ENCODE data around the gene MRPL12. TPM values are rescaled to one million over a fixed set of nuclear protein-coding genes. Genes with fewer than 3 reads are reported as not detected.
A peak's percentile ranks its signal among the peaks of the same experiment; 100 is the strongest.

Gene MRPL12
- total RNA-seq, 1 donor = 11.6 TPM

DNA sequence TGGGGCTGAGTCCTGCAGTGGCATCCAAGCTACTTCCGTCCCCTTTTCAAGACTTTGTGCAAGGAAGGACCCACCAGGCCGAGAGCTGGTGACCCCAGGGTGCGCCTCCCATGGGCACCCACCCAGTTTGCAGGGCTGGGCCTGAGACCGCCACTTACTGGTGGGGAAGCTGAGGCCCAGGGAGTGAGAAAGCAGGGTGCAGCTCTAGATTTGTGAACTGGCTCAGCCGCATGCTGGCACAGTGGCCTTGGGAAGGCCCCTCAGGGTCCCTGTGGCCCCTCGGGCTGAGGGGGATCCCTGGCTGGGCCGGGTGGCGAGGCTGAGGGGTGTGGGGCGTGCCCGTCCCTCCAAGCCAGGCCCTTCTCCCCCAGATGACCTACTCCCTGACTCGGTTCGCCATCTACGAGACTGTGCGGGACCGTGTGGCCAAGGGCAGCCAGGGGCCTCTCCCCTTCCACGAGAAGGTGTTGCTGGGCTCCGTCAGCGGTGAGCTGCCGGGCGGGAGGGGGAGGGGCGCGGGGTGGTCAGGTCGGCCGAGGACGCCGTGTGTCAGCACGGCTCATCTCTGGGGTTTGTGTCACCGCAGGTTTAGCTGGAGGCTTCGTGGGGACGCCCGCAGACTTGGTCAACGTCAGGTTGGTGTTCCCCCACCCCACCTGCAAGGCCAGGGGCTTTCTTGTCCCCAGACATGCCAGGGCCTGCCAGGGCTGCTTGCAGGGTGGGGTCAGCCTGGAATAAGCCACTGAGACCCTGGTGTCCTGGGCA is 12.1 kb downstream of the MRPL12 start:
- no peak for DNase-seq (ENCODE audit: low read depth in 2 of 3, low spot score in 2 of 3)

DNA sequence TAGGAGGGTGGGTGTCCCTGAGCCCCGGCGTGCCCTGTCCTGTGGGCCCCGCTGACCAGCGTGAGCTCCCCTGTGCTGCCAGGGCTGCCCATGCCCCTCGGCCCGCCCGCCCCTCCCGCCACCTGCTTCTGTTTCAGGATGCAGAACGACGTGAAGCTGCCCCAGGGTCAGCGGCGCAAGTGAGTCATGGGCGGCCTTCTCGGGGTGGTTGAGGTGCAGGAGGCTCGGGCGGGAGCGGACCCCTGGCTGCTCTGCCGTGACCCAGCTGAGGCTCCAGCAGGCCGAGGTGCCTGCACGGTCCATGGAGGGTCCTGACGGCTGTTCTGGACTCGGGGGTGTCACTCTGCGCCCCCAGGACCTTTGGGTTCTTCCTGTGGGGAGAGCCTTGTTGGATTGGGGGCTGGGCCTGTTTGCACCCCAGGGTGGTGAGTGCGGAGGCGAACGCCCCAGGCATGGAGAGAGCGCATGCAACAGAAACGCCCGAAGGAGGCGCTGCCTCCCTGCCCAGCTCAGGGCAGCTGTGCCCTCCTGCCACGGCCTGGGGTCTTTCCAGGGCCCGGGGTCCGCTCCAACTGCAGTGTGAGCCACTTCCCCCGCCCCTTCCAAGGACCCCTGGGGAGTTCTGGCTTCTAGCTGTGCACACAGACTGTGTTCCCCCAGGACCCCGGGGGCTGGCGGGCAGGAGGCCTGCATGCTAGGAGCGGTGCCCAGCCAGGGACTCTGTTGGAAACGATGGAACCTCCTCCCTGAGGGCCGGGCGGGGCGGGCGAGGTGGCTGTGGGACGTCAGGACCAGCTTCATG is 12.9 kb downstream of the MRPL12 start:
- no peak for DNase-seq (ENCODE audit: low read depth in 2 of 3, low spot score in 2 of 3)

DNA sequence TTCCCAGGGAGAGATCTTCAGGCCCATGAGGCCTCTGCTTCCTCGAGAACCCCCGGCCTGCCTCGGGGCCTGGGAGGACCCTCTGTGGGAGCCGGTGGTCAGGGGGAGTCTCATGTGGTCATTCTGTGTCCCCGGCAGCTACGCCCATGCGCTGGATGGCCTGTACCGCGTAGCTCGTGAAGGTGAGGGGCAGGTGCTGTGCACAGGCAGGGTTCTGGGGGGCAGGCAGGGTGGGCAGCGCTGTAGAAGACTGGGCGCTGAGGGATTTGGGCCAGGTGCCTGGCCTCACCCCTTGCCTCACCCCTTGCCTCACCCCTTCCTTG is 13.5 kb downstream of the MRPL12 start:
- DNase-seq (ENCODE audit: low read depth in 2 of 3, low spot score in 2 of 3) = no peak

DNA sequence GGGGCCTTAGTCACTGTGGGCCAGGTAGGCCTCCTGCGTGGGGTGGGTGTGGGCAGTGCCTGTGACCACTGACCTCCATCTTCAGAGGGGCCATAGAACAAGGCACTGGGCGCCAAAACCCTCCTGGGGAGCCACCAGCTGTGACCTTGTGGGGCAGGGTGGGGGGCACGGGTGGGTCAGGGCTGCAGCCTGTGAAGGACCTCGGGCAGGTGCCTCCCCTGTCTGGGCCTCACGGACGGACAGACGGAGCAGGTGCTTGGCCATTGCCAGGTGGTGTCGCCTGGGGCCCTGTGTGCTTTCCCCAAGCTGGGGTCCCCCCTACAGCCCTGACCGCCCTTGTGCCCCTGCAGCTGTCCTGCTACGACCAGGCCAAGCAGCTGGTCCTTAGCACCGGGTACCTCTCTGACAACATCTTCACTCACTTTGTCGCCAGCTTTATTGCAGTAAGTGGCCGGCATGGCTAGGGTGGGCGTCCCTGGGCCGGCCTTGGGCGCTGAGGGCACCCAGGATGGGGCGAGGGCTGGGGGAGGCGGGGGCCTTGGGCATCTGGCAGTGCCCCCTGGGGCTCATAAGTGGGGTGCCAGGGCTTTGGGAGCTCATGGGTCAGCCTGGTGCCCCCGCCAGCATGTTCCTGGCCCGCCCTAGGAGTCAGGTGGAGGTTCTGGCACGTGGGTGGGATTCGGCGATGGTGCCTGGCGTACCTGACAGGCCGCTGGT is 14.0 kb downstream of the MRPL12 start:
- no peak for DNase-seq (ENCODE audit: low read depth in 2 of 3, low spot score in 2 of 3)

DNA sequence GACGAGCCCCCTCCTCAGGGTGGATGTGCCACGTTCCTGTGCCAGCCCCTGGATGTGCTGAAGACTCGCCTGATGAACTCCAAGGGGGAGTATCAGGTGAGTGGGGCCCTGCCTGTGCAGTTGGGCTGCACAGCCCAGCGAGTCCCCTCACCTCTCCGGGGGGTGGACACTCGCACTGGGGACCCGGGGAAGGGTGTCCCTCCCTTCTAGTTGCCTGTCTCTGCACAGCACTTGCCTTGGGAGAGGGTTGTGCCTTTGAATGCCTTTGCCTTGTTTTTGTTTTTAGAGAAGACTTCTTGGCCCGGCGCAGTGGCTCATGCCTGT is 14.6 kb downstream of the MRPL12 start:
- no peak for DNase-seq (ENCODE audit: low read depth in 2 of 3, low spot score in 2 of 3)

DNA sequence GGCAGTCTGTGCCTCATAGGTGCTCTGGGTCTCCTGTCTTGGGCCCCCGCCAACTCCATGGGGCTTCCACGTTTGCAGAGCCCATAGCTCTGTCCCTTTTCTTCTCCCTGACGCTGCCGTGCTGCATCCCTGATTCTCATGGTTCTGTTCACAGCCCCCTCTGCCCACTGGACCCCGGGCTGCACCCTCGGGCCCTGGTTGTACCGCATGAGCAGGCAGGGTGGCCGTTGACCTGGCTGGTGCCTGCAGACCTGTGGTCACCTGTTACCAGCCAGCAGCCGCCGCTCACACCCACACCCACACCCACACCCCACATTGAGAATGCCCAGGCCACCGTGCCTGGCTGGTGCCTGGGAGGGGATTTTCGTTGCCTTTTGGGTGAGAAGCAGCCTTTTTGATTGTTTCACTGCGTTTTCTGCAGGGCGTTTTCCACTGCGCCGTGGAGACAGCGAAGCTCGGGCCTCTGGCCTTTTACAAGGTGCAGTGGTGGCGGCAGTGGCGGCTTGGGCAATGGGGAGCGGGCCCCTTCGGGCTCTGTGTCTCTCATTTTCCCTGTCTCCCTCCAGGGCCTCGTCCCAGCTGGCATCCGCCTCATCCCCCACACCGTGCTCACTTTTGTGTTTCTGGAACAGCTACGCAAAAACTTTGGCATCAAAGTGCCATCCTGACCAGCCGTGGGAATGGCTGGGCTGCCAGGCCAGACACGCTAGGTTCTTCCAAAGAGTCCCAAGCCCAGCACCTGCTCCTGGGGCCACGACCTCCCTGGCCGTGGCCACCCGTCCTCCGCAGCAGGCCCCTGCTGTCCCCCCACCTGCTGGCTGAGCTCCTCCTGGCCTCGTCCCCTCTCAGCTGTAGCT is 16.5 kb downstream of the MRPL12 start:
- no peak for DNase-seq (ENCODE audit: low read depth in 2 of 3, low spot score in 2 of 3)

DNA sequence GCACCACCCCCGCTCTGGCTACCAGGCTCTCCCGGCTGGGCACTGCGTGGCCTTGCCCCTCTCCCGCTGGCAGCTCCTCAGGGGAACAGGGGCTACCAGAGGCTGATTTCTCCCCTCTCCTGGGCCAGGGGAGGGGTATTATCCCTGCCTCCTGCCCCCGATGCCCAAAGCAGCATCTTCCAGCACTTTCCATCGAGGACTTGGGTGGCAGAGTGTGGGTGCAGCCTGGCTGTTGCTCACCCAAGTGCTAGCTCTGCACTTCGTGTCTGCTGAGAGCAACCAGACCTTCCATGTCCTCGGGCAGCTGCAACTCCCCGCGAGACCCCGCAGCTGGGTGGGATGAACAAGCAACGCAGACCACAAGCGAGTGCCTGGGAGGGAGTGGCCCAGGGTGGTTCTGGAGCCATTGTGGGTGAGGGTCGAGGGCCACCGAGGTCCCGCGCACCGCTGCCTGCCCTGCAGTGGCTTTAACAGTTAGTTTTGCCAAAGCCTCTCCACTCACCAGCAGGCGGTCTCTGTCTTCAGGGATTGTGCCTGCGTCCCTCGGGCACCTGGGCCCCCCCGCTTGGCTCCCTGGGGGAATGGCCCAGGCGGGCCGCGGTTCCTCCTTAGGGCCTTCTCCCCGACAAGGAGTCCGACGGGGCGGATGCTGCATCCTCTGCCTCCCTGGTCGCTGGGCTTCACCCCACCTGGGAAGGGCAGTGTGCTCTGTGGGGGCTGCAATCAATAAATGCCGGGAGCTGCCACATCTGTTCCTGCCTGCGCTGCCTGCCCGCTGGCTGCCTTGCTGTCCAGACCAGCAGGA is 17.3 kb downstream of the MRPL12 start:
- DNase-seq (ENCODE audit: low read depth in 2 of 3, low spot score in 2 of 3) = no peak

DNA sequence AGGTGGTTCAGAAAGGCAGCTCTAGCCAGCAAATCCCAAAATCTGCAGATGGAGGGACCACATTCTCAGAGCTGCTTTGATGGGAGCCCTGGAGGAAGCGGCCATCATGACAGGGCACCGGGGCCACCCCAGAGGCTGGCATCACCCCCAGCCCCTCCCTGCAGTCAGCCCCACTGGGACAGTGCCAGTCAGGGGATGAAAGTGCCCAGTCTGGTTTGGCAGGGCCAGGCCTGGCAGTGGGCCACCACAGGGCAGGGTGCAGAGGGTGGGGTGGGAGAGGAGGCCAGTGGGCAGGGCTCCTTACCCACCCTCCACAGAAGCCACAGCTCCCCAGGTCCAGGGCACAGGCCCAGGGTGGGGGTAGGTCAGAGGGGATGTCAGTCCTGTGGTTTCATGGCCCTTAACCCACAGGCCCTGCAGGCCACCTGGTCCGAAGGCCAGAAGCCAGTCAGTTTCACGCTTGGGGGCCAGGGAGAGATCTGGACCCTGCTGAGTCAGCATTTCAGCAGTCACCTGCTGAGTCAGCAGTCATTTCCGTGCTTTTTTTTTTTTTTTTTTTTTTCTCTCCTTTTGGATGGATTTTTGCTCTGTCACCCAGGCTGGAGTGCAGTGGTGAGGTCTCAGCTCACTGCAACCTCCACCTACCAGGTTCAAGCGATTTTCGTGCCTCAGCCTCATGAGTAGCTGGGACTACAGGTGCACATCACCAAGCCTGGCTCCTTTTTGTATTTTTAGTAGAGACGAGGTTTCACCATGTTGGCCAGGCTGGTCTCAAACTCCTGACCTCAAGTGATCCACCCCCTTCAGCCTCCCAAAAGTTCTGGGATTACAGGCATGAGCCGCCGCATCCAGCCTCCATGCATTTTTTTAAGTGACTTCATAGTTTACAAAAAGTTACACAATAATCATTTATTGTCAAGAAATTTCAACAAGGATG is 19.3 kb downstream of the MRPL12 start:
- peak in 2 of 3 donors; percentile 58 to 66 for DNase-seq (ENCODE audit: low read depth in 2 of 3, low spot score in 2 of 3)

DNA sequence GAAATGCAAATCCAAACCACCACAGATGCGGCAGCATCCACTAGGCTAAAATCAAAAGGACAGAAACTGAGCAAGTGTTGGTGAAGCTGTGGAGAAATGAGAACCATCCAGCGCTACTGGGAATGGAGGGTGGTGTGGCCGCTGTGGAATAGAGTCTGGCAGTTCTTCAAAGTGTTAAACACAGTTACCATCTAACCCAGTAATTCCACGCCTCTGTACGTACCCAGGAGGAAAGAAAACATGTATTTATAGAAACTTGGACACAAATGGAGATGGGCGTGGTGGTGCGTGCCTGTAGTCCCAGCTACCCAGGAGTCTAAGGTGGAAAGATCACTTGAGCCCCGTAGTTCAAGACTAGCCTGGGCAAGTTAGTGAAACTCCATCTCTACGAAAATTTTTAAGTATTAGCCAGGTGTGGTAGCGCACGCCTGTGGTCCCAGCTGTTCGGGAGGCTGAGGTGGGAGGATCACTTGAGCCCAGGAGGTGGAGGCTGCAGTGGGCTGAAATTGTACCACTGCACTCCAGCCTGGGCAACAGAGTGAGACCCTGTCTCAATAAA is 20.6 kb downstream of the MRPL12 start:
- DNase-seq (ENCODE audit: low read depth in 2 of 3, low spot score in 2 of 3) = no peak

DNA sequence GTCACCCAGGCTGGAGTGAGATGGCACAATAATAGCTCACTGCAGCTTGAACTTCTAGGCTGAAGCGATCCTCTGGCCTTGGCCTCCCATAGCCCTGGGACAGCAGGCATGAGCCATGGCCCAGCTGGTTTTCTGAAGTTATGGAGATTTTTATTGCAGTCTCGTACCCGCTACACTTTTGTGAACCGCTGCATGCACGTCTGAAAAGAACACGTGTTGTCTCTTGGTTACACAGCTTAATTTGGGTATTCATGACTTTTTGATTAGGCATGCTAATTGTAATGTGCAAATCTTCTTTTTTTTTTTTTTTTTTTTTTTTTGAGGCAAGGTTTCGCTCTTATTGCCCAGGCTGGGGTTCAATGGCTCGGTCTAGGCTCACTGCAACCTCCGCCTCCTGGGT is 22.3 kb downstream of the MRPL12 start:
- DNase-seq (ENCODE audit: low read depth in 2 of 3, low spot score in 2 of 3) = no peak

DNA sequence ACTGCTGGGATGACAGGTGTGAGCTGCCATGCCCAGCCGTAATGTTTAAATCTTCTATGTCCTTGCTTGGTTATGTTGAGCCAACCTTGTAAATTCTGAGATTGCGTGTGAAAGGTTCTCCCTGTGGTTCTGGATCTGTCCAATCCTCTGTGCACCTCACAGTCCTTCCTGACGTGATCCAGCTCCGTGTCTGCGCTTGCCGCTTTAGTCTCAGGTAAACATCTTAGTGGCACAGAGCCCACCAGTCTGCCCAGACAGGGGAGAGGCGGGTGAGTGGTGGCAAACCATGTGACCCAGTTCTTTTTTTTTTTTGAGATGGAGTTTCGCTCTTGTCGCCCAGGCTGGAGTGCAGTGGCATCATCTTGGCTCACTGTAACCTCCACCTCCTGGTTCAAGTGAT is 22.8 kb downstream of the MRPL12 start:
- DNase-seq (ENCODE audit: low read depth in 2 of 3, low spot score in 2 of 3) = no peak

DNA sequence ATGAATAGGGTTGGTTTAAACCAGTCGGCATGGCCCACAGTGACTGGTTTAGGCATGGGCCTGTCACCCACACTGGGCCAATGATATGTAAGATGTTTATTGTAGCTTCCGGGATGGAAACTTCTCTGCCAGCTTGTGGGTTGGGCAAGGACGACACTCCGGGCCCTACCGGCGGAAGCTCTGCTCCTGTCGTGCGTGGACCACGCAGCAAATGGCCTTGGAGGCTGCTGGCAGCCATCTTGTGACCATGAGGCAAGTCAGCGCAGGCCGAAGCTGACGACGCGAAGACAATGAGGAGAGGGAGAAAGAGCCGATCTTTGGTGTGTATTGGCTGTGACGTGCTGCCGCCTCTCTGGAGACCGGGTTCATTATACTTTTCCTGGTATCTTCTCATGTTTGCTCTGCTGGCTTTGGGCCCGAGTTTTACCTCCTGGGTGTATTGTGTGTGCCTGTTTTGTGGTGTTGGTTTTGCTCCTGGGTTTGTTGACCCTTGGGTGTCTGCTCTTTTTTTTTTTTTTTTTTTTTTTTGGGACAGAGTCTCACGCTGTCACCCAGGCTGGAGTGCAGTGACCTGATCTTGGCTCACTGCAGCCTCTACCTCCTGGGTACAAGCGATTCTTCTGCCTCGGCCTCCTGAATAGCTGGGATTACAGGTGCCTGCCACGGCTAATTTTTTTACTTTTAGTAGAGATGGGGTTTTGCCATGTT is 24.3 kb downstream of the MRPL12 start:
- DNase-seq (ENCODE audit: low read depth in 2 of 3, low spot score in 2 of 3) = no peak

DNA sequence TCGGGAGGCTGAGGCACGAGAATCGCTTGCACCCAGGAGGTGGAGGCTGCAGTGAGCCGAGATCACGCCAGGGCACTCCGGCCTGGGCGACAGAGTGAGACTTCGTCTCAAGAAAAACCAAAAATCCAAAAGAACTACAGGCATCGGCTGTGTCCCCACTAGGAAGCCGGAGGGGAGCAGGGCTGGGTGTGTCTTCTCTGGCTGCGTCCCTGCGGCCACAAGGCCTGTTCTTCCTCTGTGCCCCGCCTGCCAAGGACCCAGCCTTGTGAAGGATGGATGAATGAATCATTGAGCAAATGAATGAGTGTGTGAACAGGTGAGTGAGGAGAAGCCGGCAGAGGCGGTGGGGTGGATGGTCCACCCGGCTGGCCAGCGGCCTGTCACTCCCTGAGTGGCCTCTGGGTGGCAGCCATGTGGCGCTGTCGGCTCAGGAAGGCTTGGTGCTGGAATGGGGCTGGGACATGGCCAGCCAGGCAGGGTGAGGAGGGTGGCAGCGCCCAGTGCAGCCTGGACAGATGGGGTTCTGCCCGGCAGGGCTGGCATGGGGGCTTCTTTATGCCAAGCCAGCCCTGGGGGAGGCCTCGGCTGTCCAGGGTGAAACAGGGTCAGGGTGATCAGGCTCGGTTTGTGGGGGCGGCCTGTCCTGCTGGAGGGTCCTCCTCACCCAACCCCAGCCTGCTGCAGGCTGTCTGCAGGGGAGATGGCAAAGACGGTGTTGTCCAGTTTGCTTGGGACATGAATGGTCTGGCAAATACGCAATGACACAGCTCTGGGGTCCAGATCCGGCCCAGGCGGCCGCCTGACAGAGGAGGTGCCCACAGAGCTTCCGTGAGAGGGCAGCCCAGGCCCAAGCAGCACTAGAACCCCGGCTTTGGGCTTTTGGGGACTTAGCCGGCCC is 30.6 kb downstream of the MRPL12 start:
- DNase-seq (ENCODE audit: low read depth in 2 of 3, low spot score in 2 of 3) = peak in 2 of 3 donors; percentile 53 to 65

DNA sequence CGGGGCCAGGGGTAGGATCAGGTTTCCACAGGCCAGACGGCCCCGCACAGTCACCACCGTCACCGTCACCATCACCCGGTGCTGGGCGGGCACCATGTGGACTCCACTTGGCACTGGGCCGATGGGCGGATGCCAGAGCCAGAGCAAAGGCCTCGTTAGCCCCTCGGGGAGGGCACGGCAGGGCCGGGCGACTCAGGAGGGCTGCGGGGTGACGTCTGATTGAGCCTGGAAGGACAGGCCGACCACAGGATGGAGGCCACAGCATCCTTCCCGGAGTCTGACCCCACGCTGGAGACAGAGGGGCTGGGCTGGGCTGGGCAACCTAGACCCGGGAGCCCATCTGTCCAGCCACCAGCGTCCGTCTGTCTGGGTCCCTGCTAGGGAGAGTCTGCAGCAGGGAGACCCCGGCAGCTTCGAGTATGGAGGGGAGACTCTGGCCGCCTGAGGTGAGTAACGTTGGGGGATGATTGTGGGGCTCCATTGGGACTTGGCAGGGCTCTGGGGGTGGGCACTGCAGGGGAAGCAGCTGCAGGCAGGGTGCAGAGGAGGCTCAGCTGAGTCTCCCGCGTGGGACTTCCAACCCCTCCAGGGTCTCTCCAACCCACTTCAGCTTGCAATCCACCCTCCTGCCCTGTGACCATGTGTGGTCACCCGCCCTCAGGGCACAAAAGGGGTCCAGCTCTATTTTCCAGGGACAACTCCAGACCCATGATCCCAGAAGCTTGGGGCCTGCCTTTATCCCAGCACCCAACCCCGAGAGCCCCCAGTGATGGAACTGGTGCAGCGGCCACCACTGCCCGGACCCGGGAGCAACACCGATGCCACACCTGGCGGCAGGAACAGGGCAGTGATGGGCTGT is 31.5 kb downstream of the MRPL12 start:
- no peak for DNase-seq (ENCODE audit: low read depth in 2 of 3, low spot score in 2 of 3)

DNA sequence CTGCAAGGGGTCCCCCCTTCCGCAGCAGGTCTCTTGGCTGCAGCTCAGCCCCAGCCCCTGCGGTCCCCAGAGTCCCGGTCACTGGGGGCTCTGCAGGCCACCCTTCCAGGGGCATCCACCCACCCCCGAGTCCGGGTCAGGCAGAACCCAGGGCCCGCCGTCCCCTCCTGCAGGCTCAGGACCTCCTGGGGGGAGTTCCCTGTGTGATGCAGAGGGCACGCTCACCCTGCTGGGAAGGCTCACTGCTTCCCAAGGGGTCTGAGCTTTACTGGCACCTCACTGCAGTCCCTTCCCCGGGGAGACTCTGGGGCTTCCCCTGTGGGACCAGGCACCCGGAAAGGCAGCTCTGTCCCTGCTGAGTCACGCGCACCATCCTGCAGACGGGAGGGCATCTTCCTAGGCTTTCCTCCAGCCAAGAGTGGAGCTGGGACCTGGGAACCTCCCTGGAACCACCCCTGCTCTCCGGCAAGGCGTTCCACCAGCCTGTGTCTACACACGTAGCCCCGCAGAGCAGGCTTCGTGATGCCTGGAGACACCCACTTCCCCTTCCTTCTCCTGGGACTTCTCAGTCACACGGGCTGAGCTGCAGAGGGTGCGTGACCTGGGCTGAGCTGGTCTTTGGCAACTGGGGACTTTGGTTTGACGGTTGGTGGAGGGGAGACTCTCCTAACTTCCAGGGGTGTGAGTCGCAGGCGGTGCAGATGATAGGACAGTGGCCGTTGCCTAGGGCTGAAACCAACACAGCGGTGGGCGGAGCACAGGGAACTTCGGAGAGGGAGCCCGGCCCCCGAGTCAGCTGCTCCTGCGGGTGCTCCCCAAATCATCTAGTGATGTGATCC is 32.3 kb downstream of the MRPL12 start:
- DNase-seq (ENCODE audit: low read depth in 2 of 3, low spot score in 2 of 3) = peak in 2 of 3 donors; percentile 65 to 72
